GM21515 (cell line): ENCODE measurements around the gene RAD21L1.
"Not testable (repeated sequence)": the region's sequence is repeated elsewhere in the genome, so short reads cannot be mapped to it uniquely, and the experiment has no call there.

Source experiments
- ATAC-seq: cut with Tn5 transposase; IDR thresholded peaks from one replicate; pipeline ENCODE4 v1.9.1; 2021; ENCODE audit not compliant: unreplicated experiment

The RAD21L1 gene

GRCh38 chr20:1224205-1224890 is 1.5 kb upstream of the RAD21L1 start:
- ATAC-seq = no peak

GRCh38 chr20:1225263-1225782 is 521 bp upstream of the RAD21L1 start:
- ATAC-seq = no peak

- no peak for ATAC-seq
Observed at GRCh38 chr20:1229541-1229940, 3.7 kb downstream of the RAD21L1 start.

DNA sequence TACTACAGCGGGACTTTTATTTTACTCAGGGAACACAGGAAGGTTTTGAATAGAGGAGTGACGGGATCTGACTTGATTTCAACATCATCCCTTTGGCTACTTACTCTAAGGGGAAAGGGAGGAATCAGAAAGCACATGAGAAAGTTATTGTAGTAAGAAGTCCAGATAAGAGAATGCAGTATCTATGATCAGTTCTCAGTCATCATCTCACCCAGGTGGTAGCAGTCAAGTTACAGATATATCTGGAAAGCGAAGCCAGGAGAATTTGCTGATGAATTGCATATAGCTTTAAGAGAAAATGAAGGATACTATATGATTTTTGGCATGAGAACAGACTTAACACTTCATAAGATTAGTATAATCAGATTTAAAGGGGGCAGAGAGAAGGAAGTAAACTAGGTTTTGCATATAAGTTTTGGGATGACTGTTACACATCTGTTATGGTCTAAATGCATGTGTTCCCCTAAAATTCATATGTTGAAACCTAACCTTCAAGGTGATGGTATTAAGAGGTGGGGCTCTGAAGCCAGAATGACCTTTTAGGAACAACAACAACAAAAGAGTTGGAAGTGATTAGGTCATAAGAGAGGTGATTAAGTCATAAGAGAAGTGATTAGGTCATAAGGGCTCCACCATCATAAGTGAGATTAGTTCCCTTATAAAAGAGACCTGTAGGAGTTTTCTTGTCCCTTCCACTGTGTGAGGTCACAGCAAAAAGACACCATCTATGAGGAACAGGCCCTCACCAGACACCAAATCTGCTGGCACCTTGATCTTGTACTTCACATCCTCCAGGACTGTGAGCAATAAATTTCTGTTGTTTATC is 6.7 kb downstream of the RAD21L1 start:
- no peak for ATAC-seq

- no peak for ATAC-seq
Observed at GRCh38 chr20:1240549-1240948, 14.7 kb downstream of the RAD21L1 start.

GRCh38 chr20:1241456-1241855 is 15.6 kb downstream of the RAD21L1 start:
- ATAC-seq = no peak

GRCh38 chr20:1242099-1242498 is 16.3 kb downstream of the RAD21L1 start:
- no peak for ATAC-seq

GRCh38 chr20:1242530-1242929 is 16.7 kb downstream of the RAD21L1 start:
- no peak for ATAC-seq

GRCh38 chr20:1245578-1245977 is 19.7 kb downstream of the RAD21L1 start:
- no peak for ATAC-seq

- no peak for ATAC-seq
Observed at GRCh38 chr20:1247689-1248088, 21.8 kb downstream of the RAD21L1 start.

- ATAC-seq = not testable (repeated sequence)
Observed at GRCh38 chr20:1250282-1250681, 24.4 kb downstream of the RAD21L1 start.

DNA sequence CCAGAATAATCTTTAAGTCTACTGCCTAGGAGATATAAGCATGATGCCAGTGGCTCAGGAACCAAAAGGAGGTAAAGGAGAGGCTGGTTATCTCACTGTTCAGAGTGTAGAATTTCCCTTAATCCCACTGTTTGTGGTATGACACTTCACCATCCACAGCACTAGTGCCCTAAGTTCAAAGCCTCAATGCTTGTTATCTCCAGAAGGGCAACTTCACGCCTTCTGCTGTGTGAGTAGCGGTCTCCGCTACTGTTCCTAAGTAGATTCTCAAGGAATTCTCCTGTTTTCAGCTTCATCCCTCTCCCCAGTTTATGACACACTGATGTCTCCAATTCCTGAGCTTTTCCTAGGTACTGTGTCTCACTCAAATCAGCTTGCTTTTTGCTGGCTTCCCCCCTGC is 26.6 kb downstream of the RAD21L1 start:
- no peak for ATAC-seq

GRCh38 chr20:1254254-1254653 is 28.4 kb downstream of the RAD21L1 start:
- ATAC-seq = no peak

DNA sequence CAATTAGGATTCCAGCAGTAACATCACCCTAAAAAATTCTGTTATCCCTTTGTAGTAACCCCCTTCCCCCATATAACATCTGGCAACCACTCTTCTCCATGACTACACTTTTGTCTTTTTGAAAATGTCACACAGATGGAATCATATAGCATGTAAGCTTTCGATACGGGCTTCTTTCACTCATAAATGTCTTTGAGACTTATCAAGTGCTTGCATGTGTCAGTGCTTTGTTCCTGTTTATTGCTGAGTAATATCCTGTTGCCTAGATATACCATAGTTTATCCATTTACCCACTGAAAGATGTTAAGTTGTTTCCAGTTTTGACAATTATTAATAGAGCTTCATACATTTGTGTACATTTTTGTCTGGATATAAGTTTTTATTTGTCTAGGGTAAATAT is 29.8 kb downstream of the RAD21L1 start:
- no peak for ATAC-seq

DNA sequence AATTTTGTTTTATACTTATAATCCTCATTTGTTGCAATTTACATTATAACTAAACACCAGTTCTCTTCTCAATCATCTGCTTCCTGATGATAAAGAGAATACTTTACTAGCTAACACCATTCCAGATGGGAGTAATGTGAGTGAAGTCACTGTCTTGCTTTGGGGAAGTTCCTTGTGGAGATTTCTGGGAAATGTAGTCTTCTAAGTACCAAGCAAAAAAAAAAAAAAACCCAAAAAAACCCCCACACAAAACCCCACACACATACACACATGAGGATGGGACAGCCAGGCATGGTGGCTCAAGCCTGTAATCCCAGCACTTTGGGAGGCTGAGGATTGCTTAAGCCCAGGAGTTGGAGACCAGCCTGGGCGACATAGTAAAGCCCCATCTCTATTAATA is 38.0 kb downstream of the RAD21L1 start:
- ATAC-seq = no peak

DNA sequence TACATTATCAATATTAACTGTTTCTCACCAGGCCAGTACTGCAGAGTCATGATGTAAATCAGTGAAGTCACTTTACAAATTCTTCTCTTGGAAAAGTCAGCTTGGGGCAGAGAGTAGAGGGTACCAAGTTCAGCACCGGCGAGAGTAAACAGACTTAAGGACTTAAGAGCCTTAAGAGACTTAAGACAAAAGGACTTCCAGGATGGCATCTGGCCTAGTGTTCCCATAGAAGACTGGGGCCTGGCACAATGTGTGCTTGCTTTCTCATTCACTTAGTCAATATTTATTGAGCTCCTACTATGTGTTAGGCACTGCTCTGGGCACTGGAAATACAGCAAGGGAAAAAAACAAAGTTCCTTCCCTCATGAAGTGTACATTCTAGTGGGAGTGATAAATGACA is 38.9 kb downstream of the RAD21L1 start:
- ATAC-seq = no peak

DNA sequence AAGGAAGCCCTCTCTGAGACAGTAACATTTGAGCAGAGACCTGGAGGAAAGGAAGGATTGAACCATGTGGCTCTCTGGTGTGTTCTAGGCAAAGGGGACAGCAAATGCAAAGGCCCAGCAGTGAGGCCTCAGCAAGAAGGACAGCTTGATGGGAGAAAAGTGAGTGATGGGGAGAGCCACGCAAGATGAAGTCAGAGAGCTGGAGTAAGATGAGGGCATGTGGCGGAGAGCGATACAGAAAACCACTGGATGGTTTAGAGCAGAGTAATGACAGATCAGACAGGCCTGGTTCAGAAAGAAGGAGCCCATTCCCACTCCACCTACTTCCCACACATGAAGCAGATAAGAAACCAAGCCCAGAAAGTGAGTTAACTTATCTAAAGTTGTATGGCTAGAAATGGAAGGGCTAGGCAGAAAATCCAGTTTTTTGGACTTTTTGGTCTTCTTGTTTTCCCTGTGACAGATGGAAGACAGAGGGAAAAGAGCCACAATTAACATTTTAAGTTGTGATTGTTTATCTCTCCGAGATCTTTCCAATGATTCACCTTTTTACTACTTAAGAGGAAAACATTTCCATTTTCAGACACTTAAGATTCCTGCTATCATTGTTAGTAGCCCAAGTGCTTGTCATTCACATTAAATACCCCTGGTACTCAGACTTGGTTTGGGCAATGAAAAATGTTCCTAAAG is 39.5 kb downstream of the RAD21L1 start:
- no peak for ATAC-seq

- ATAC-seq = no peak
Observed at GRCh38 chr20:1265916-1266166, 40.0 kb downstream of the RAD21L1 start.

- peak; percentile 59 for ATAC-seq
Observed at GRCh38 chr20:1266167-1266973, 40.5 kb downstream of the RAD21L1 start, which contains the start of gene SNPH. Gene SNPH, plus strand, starts transcription at chr20:1266294. Its CDS starts 29,946 bp downstream, at chr20:1296240.

DNA sequence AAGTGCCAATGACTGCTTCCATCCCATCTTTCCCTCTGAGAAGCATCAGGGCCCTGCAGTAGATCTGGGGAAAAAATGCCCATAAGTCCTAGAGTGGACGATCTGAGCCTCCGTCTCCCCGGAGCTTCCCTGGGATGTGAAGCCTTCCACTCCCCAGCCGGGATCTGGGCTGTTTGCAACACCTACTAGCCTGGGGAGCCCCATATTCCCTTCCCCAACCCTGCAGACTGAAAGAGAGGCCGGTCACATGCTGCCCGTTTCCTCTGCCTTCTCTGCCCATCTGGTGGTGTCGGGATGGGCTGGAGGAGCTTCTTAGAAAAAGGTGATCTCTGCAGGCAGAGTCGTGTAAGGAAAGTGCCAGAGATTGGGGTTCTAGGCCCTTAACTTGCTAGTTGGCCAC is 41.3 kb downstream of the RAD21L1 start:
- no peak for ATAC-seq

DNA sequence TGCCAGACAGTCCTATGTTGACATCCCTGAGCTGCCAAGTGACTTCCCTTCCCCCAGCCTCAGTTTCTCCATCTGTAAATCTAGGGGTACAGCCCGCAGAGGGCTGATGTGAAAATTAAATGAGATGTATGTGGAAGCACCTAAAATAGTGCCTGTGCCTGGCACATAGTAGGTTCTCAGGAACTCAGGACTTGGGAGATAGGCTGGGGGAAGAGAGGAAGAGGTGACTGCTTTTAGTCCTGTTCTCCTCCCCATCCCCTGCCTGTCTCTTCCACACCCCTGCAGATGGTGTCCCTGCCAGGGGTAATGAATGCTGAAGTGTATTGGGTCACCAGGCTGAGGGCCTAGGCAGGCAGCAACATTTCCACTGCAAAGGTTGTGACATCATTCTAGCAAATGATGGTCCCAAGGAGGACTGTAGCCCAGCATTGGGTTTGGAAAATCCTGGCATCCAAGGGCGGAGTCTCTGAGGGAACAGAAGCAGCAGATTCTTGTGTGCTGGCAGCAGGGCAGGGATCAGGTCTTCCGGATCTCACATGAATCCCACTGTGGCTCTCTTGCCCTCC is 42.0 kb downstream of the RAD21L1 start:
- ATAC-seq = no peak
